HFFc6 (cell line): ENCODE results near the gene ZNF219. TPM values are rescaled to one million over a fixed set of nuclear protein-coding genes. Genes with fewer than 3 reads are reported as not detected.

Source experiments
- DNase-seq: peaks from one replicate; pipeline ENCODE4 v3.0.0-alpha.2; 2018
- H3K27ac Mint-ChIP-seq: 2 replicates; pipeline ENCODE4 v1.8.0; 2020; ENCODE audit warnings: mild to moderate bottlenecking, mixed read lengths
- H3K27me3 Mint-ChIP-seq: 2 replicates; pipeline ENCODE4 v1.8.0; 2021; ENCODE audit warnings: mild to moderate bottlenecking, moderate library complexity, mixed read lengths; ENCODE audit not compliant: insufficient read depth
- H3K36me3 Mint-ChIP-seq: 2 replicates; pipeline ENCODE4 v1.8.0; 2021; ENCODE audit warnings: low read depth, mixed read lengths
- H3K4me1 Mint-ChIP-seq: 2 replicates; pipeline ENCODE4 v1.8.0; 2020; ENCODE audit warnings: low read depth, mixed read lengths
- H3K4me3 Mint-ChIP-seq: 2 replicates; pipeline ENCODE4 v1.8.0; 2020; ENCODE audit warnings: mild to moderate bottlenecking, moderate library complexity, mixed read lengths
- H3K9me3 Mint-ChIP-seq: 2 replicates; pipeline ENCODE4 v1.8.0; 2020; ENCODE audit warnings: mild to moderate bottlenecking, mixed read lengths
- total RNA-seq, 6 experiments: library from RNA; stranded (reverse); fragmentation: NEBNext Ultra II Directional; extraction: Animal tissue kit (Norgen Biotek cat#: 25700); gene quantifications; 2 replicates in 1 of 6; 3 replicates in 5 of 6; pipeline ENCODE4 v1.2.3, GENCODE V29; 2021
- TF ChIP-seq, protein P1 (sequence below): fragments of 200-600 bp; sonication (generic); IDR thresholded peaks from 2 replicates; pipeline ENCODE4 v1.5.0; 2021; ENCODE audit warnings: antibody characterized with exemption, mild to moderate bottlenecking

ZNF219 gene
- total RNA-seq, 6 experiments from 2014 or later: 5.3 to 11.2 (median 6.6) TPM

DNA sequence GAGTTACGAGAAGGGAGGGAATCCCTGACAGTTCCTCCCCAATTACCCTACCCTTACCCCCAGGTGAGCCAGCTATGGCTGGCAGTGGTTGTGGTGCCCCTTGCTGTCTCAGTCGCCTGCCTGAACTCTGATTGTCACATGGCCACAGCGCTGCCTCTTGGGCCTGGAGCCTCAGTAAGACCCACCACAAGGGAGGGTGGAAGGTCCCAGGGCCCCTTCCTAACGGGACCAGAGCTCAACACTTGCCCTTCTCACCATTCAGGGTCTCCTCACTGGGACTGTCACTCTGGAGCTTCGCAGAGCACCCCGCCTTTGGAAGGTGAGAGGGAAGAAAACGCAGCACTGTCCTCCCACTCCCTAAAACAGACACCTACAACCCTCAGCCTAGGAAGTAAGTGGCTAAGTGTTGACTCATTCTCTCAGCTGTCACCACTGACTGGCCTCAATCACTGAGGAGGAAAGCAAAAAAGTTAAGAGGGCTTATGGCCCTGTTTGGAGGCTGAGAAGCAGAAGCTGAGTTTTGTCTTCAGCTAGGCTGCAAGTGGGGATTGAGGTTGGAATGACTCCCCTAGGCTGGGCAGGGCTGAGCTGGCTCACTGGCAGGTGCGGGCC, 3.5 kb upstream of the ZNF219 start:
- H3K4me1 Mint-ChIP-seq: peaks cover 55% of the 10 kb centered on the region
- peaks cover 10% of the 10 kb centered on the region for H3K27me3 Mint-ChIP-seq
- H3K9me3 Mint-ChIP-seq: no peaks in the 10 kb centered on the region
- no peak for DNase-seq
- H3K36me3 Mint-ChIP-seq: no peaks in the 10 kb centered on the region
- H3K27ac Mint-ChIP-seq: no peak overlapping the region
- H3K4me3 Mint-ChIP-seq: no peak overlapping the region
- TF ChIP-seq, protein P1, sequence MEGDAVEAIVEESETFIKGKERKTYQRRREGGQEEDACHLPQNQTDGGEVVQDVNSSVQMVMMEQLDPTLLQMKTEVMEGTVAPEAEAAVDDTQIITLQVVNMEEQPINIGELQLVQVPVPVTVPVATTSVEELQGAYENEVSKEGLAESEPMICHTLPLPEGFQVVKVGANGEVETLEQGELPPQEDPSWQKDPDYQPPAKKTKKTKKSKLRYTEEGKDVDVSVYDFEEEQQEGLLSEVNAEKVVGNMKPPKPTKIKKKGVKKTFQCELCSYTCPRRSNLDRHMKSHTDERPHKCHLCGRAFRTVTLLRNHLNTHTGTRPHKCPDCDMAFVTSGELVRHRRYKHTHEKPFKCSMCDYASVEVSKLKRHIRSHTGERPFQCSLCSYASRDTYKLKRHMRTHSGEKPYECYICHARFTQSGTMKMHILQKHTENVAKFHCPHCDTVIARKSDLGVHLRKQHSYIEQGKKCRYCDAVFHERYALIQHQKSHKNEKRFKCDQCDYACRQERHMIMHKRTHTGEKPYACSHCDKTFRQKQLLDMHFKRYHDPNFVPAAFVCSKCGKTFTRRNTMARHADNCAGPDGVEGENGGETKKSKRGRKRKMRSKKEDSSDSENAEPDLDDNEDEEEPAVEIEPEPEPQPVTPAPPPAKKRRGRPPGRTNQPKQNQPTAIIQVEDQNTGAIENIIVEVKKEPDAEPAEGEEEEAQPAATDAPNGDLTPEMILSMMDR: no peak

DNA sequence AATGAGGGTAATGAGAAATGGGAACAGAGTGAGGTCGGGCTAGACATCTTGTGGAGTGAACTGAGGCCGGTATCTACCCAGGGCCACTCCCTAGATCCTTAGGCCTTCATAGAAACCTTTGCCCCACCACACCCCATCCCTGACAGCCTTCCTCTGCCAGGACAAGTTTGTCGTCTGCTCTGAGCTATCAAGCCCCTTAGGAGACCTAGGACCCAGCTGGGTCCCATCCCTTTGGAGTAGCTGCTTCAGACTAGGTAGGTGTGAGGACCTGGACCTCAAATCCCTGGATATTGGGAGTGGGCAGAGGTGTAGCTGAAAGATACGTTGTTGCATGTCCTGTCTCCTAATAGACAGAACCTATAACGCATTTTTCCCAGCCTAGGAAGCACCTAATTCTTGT, 2.5 kb upstream of the ZNF219 start, which contains the start of gene TMEM253:
TMEM253 (plus strand) TSS at position 136 of the 400 bp plus-strand sequence. CDS start 278 bp downstream, outside the sequence.
- TF ChIP-seq, protein P1: no peak
- Mint-ChIP-seq H3K4me3 (no peak within 1 kb of the TSS), H3K4me1 (peaks cover 52% of the 10 kb centered on the region), H3K36me3 (no peaks in the 10 kb centered on the region), H3K27ac (no peak within 1 kb of the TSS), H3K9me3 (no peaks in the 10 kb centered on the region), H3K27me3 (peaks cover 10% of the 10 kb centered on the region)
- DNase-seq: no peak

DNA sequence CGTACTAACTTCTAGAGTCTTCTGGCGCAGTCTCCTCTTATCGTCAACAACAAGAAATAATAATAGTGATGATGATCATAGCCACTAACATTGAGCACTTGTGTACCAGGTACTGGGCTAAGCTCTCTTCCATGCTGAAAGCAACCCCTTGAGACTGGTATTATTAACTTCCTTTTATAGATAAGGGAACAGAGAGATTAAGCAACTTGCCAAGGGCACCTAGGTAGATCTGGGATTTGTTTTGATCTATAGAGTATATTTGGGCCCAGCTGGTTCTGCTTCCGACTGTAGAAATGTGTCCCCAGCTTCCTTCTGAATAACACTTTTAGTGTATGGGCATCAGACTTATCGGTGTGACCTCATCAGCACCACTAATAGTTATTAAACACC, 1.1 kb upstream of the ZNF219 start:
- H3K9me3 Mint-ChIP-seq: no peaks in the 10 kb centered on the region
- H3K27ac Mint-ChIP-seq: no peak overlapping the region
- H3K27me3 Mint-ChIP-seq: peaks cover 10% of the 10 kb centered on the region
- H3K4me3 Mint-ChIP-seq: peak overlapping the region; percentile 90
- no peaks in the 10 kb centered on the region for H3K36me3 Mint-ChIP-seq
- peaks cover 53% of the 10 kb centered on the region for H3K4me1 Mint-ChIP-seq
- DNase-seq: no peak
- TF ChIP-seq, protein P1: no peak

DNA sequence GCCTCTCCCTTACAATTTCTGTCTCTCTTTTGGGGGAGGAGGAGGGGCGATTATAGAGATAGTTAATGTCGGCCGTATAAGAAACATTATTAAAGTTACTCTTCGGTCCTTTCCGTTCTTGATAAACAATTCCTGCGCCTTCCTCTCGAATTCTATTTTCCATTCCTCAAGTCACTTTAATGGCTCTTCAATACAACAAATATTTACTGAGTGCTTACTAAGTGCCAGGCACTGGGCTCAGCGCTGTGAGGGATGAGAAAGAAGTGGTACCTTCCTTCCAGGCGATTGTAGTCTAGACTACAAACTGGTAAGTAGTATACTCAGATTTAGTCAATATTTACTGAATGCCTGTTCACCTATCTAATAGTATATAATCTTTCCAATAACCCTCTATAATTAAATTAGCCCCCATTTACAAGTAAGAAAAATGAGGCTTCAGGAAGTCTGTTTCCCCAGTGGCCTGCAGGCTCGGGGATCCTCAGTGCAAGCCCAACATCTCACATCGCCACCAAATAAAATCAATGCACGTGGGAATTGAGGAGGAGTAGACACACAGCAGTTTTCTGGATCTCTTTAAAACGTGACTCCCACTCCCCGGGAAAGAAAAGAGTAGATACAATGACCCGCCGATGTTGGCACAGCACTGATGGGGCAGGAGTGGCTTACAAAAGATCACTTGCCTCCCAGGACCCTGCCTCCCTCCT, 589 bp upstream of the ZNF219 start:
- H3K27ac Mint-ChIP-seq: peak overlapping the region; percentile 34; the same call in 1 of the 2 replicates
- peaks cover 10% of the 10 kb centered on the region for H3K27me3 Mint-ChIP-seq
- DNase-seq: no peak

DNA sequence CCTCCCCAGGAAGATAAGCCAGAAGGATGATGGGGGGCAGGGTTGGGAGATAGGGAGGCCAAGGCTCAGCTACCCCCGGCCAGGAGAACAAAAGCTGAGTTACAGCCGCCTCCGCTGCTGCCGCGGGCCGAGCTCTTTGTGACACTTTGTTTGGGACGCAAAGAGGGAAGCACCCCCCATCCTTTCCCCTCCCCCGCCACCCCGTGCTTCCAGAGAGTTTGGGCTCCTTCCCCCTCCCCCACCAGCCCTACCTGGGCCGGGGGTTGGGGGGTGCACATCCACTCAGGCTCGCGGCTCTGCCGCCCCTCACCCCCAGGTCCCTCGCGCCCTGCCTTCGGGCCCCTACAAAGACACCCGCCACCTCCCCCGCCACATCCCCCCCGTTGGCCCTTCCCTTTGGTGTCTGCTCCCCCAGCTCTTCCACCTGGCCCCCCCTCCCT, 799 bp downstream of the ZNF219 start:
- Mint-ChIP-seq H3K36me3 (no peaks in the 10 kb centered on the region), H3K9me3 (no peaks in the 10 kb centered on the region)

More for the DNA sequence above, 589 bp upstream of the ZNF219 start:
- Mint-ChIP-seq H3K4me3 (peak overlapping the region; percentile 90), H3K9me3 (no peaks in the 10 kb centered on the region), H3K36me3 (no peaks in the 10 kb centered on the region), H3K4me1 (peaks cover 48% of the 10 kb centered on the region)
- TF ChIP-seq, protein P1: no peak

More for the DNA sequence above, 799 bp downstream of the ZNF219 start:
- Mint-ChIP-seq H3K4me1 (peaks cover 37% of the 10 kb centered on the region), H3K27me3 (peaks cover 13% of the 10 kb centered on the region), H3K27ac (no peak overlapping the region; the same call in 1 of the 2 replicates), H3K4me3 (peak overlapping the region; percentile 67)
- TF ChIP-seq, protein P1: no peak
- no peak for DNase-seq
